AML-193 (cell line): ENCODE measurements around the gene PSD4.

Source experiments
- DNase-seq, 2 experiments: peaks; one replicate each; lab custom pipeline; 2025; lab: John Stamatoyannopoulos, UW

Gene PSD4

GRCh38 chr2:113238871-113239839 lies 65.4 kb downstream of the PSD4 start:
- no peak for DNase-seq

GRCh38 chr2:113240150-113240914 lies 66.6 kb downstream of the PSD4 start:
- DNase-seq, result no peak

- no peak for DNase-seq
Measured at GRCh38 chr2:113240915-113241911, 67.4 kb downstream of the PSD4 start.

- no peak for DNase-seq
Measured at GRCh38 chr2:113242327-113242726, 68.6 kb downstream of the PSD4 start.

GRCh38 chr2:113245276-113245711 lies 71.5 kb downstream of the PSD4 start:
- no peak for DNase-seq

- no peak for DNase-seq
Measured at GRCh38 chr2:113246606-113247005, 72.8 kb downstream of the PSD4 start.

GRCh38 chr2:113248997-113249770 lies 75.4 kb downstream of the PSD4 start:
- peak; percentile 50 to 51 for DNase-seq

- DNase-seq, result no peak
Measured at GRCh38 chr2:113251118-113251517, 77.3 kb downstream of the PSD4 start.

GRCh38 chr2:113252047-113252590 lies 78.3 kb downstream of the PSD4 start:
- DNase-seq, result no peak

GRCh38 chr2:113253453-113253852 lies 79.7 kb downstream of the PSD4 start:
- no peak for DNase-seq

GRCh38 chr2:113255140-113256070 lies 81.6 kb downstream of the PSD4 start:
- no peak for DNase-seq

- peak; percentile 37 to 52 for DNase-seq
Measured at GRCh38 chr2:113257516-113258264, 83.9 kb downstream of the PSD4 start.

GRCh38 chr2:113258471-113259147 lies 84.8 kb downstream of the PSD4 start:
- no peak for DNase-seq
